A549 (cell line): ENCODE measurements around the gene BCAS3.

ENCODE experiments used
- EP300 ChIP-seq, 2 experiments: fragments of >200 bp; sonication (Bioruptor Twin); formaldehyde crosslinking; IDR thresholded peaks; 2 replicates in 1 of 2; 3 replicates in 1 of 2; pipeline ENCODE4 v1.6.1; 2016 to 2017
- MYC ChIP-seq: IDR thresholded peaks from 2 replicates; pipeline ENCODE4 v1.6.1; 2012; ENCODE audit warnings: mild to moderate bottlenecking, inconsistent platforms, low read length, improper control_type of control experiment, borderline replicate concordance
- RAD21 ChIP-seq, 2 experiments: fragments of >200 bp in 1 of 2; sonication (Bioruptor Twin) in 1 of 2; formaldehyde crosslinking in 1 of 2; IDR thresholded peaks in 1 of 2; conservative IDR thresholded peaks in 1 of 2; 2 replicates in 1 of 2; 3 replicates in 1 of 2; pipeline ENCODE4 v1.6.1; 2012 to 2018; ENCODE audit warnings: inconsistent platforms in 1 of 2
- ZSCAN20 ChIP-seq: fragments of 250-450 bp; sonication (Bioruptor Pico); IDR thresholded peaks from 2 replicates; pipeline ENCODE4 v1.8.0; 2022; ENCODE audit warnings: mild to moderate bottlenecking, moderate library complexity
- TF ChIP-seq, protein P1 (sequence below): fragments of >200 bp; sonication (Bioruptor Twin); formaldehyde crosslinking; IDR thresholded peaks from 3 replicates; pipeline ENCODE4 v1.5.1; 2016

DNA sequence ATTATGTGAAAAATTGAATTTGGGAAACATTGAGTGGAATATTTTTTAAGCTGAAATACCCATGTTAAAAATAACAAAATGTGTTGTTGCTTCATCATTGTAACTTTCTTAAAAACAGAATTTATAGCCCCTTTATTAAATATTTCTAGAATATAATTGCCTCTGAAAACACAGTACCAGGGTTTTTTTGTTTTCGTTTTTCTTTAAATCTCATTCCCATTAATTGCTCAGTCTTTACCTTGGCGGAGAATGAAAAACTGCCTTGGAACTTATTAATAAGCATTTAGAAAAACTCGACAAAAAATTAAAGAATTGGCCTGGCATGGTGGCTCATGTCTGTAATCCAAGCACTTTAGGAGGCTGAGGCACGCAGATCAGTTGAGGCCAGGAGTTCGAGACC is 526.8 kb downstream of the BCAS3 start:
- TF ChIP-seq EP300 (IDR thresholded peaks at IDR 0.05) (no peak), ZSCAN20 (CRISPR knock-in tag) (no peak), RAD21 (conservative IDR thresholded peaks at IDR 0.05 in 1 of 2, IDR thresholded peaks at IDR 0.05 in 1 of 2) (no peak), MYC (no peak)
- TF ChIP-seq, protein P1, sequence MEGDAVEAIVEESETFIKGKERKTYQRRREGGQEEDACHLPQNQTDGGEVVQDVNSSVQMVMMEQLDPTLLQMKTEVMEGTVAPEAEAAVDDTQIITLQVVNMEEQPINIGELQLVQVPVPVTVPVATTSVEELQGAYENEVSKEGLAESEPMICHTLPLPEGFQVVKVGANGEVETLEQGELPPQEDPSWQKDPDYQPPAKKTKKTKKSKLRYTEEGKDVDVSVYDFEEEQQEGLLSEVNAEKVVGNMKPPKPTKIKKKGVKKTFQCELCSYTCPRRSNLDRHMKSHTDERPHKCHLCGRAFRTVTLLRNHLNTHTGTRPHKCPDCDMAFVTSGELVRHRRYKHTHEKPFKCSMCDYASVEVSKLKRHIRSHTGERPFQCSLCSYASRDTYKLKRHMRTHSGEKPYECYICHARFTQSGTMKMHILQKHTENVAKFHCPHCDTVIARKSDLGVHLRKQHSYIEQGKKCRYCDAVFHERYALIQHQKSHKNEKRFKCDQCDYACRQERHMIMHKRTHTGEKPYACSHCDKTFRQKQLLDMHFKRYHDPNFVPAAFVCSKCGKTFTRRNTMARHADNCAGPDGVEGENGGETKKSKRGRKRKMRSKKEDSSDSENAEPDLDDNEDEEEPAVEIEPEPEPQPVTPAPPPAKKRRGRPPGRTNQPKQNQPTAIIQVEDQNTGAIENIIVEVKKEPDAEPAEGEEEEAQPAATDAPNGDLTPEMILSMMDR, result no peak
